GM19238 (cell line): ENCODE measurements around the gene SMC5.

Source experiments
- DNase-seq: peaks from one replicate; pipeline ENCODE4 v3.0.0; 2011; ENCODE audit warnings: low spot score; ENCODE audit not compliant: insufficient read length

SMC5 gene

GRCh38 chr9:70404261-70404660 is 145.5 kb downstream of the SMC5 start:
- DNase-seq = no peak
